GM11168 (cell line): ENCODE results near the gene ESRRB.

Experiments used
- in situ Hi-C: fragments of 300-500 bp; cut with MboI; formaldehyde crosslinking; loops from one replicate; pipeline ENCODE4 v1.12.0; 2022; ENCODE audit warnings: low sequenced_read_pairs; ENCODE audit not compliant: unreplicated experiment

Gene ESRRB

DNA sequence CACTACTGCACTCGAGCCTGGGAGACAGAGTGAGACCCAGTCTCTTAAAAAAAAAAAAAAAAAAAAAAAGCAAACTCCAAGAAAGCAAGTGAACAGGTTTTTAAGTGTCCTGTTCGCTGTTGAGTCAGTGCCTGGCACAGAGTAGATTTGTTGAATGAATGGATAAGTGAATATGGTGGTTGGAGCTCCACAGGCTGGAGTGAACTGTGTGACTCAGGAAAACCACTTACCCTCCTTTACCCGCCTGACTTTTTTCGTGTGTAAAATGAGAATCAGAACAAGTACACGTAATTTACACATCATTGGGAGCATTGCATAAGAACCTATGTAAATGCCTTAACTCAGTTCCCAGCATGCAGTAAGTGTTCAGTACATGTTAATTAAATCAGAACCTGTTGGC lies 24.0 kb upstream of the ESRRB start:
- in situ Hi-C loops = no loop called here

DNA sequence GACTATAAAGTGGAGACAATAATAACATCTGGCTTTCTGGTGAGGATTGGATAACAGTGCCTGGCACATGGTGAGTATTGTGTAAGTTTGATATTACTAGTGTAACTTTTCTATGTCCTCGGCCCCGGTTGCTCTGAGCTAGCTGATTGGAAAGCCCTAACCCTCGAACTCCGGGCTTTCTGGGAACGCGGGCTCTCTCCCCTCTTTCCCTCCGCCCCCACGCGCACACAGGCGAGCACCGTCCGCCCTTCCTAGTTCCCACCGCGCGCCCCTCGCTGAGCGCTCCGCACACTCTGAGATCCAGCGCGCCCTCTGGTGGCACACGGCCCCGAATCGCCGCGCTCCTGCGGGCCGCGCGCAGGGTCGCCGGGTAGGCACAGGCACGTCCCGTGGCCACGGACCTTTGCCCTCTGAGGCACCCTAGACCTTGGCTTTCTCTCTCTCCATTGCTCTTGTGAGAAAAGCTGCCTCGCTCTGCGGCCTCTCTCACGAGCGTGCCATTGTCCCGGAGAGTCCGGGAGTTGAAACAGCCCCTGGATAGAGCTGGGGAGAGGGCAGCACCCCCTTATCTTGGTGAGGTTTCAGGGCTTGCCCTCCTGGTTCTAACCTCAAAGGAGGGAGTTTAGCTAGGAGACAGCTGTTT lies 23.2 kb upstream of the ESRRB start:
- in situ Hi-C loops = no loop called here

DNA sequence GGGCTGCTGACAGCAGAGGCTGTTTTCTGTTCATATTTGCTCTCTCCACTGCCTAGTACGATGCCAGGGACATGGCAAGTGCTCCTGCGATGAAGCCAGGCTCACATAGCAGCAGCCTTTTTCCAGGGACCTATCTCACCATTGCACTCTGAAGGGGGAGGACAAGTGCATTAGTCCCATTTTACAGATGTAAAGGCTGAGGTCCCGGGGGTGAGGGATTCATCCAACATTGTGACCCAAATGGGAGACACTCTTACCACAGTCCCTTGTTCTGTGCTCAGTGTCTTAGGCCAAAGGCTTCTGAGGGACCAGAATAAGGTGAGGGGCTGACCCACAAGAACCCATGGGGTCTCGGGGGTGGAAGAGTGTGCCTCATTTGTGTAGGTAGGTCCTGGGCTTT lies 21.6 kb upstream of the ESRRB start:
- in situ Hi-C loops = no loop called here

DNA sequence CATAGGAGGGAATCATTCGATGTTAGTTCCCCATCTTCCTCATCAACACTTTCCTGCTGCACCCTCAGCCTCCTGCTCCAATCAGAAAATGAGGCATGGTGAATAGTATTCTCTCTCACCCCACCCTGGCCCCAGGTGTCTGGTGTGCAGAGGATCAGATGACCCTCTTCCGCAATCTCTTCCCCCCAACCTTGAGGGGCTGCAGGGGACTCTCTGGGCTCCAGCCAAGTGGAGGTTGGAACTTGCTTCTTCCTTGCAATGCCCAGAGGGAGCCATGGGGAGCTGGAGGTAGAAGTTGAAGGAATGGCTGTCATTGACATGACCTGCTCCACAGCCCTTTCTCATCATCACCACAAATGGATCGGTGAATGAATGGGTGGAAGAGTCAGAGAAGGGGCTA lies 20.2 kb upstream of the ESRRB start:
- in situ Hi-C loops = loop anchor here (5.0 kb wide), 1 partner anchor 303 kb away; no protein-coding TSS in a partner anchor

DNA sequence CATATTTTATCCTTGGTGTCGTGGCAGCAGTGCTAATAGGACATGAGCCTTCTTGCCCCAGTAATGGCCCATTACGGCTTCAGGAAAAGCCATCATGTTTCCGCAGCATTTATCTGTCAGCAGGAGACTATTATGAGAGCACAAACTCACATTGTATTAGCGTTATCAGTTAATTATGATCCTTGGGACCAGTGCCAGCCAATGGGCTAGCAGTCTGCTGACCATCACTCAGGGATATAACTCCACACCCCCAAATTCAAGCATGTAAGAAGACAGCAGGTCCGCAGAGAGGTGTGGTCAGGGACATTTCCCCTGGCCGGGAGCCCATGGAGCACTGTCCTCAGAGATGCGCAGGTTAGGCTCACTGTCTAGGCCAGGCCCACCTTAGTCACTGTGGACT lies 4.9 kb upstream of the ESRRB start:
- in situ Hi-C loops = no loop called here

DNA sequence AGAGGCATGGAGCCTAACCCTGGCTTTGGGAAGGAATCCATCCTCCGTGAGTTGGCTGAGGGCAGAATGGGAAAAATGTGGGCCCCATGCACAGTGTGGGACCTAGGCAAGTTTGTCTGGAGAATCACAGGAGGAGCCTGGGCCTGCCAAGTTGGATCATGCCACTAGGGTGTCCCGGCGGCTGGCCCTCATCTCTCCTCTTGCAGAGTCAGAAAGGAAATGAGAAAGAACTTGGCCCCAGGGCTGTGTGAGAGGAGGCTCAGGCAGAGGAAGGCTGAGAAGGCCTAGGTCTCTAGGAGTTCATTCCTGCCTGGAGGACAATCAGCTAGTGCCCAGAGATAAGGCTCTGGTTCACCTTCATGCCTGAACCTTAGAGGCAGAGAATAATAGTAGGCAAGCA lies 2.5 kb upstream of the ESRRB start:
- in situ Hi-C loops = no loop called here

DNA sequence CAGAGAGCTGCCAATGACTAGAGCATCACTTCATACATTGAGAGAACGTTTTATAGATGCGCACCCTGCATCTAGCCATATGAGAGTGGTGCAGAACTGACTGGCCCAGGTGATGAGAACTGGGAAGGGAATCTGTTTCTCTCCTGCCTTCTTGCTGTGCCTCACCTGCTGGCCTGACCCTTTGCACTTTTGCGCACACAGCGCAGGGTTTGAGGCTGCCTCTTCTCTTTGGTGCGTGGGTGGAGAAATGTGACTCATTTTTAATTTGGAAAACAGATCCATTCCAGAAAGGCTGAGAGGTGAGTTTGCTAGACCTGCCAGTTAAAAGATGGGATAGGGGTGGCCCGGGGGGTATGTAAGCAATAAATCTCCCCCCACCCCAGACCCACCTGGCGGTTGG lies 453 bp upstream of the ESRRB start:
- in situ Hi-C loops = no loop called here

DNA sequence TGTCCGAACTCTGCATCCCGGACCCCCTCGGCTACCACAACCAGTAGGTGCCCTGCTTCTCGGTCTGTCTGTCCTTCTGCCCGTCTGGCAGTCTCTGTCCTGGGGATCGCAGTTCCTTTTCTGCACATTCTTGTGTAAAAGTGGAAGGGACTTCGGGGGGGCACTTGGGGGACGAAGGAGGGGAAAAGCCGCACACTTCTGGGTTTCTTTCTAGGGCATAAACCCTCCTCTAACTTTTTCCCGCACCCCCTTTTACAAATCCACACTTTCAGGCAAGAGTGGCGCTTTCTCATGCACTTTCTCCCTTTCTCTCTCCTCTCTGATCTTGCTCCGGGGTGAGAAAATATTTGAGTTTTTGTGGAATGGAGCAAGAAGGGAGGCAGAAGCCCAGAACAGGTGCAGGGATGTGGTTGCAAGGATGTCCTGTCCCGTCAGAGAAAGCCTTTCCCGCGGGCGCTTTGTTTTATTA lies 506 bp downstream of the ESRRB start:
- in situ Hi-C loops = no loop called here

DNA sequence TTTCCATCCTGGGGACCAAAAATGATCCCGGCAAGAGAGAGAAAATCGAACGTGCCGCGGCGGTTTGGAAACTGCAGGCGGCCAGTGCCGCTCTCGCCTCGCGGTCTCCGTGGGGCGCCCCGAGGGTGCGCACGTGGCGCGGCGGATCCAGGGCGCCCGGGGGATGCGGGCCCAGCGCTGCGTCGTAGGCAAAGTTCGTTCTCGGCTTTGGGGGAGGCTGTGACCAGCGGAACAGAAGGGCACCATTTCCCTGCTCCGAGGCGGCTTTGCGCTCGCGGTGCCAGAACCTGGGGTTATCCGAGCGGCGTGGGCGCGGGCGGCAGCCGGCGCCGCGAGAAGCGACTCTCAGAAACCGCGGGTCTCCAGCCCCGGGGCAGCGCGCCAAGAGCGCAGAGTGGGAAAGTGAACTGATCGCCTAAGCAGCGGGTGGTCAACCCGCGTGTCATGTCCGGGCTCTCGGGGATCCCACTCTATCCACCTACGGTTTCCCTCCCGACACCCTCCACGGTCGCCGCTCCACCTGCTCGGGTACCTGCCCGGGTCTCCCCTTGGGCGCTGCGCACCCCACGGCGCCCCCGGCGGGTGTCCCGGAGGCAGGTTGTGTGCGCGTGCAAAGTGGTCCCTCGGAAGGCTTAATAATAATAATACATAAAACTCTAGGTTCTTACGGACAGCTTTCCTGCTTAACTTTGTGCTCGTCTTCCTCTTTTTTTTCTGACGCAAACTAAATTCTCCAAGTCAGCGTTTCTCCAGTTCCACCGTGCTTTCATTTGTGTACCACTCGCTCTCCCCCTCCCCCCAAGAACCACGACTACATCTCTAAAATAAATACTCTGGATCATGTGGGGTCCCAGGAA lies 1.2 kb downstream of the ESRRB start:
- in situ Hi-C loops = no loop called here

DNA sequence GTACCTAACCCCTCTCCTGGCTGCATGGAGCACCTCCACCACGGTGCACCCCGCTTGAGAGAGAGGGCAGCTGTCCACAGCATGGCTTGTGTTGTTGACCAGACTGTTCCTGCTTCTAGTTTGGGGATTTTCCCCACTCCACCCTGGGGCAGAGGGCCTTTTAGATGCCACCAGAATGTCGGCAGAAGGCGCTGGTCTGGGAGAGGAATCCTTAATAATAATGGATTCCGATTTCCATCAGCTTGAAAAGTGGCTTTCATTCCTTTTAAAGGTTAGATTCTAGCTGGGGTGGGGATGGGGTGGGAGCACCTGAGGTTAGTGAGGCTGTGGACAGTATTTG lies 1.8 kb downstream of the ESRRB start:
- in situ Hi-C loops = no loop called here

DNA sequence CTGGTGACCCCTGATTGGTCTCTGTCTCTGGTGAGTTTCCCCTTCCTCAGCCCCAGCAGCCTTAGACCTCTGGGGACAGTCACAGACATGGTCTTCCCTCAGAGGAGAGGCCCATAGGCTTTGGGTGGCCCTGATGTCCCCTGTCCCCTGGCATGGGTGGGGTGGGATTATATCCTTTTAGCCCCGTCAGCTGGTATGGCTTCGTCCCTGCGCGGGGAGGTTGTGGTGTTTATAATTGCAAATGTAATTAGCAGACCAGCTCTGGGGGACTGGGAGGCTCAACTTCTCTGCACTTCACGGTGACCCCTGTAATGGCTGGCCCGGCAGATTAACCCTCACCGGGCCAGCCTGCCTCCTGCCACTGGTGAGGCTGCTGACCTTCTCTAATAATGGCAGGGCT lies 5.1 kb downstream of the ESRRB start:
- in situ Hi-C loops = loop anchor here (10.0 kb wide), 1 partner anchor 326 kb away; no protein-coding TSS in a partner anchor

DNA sequence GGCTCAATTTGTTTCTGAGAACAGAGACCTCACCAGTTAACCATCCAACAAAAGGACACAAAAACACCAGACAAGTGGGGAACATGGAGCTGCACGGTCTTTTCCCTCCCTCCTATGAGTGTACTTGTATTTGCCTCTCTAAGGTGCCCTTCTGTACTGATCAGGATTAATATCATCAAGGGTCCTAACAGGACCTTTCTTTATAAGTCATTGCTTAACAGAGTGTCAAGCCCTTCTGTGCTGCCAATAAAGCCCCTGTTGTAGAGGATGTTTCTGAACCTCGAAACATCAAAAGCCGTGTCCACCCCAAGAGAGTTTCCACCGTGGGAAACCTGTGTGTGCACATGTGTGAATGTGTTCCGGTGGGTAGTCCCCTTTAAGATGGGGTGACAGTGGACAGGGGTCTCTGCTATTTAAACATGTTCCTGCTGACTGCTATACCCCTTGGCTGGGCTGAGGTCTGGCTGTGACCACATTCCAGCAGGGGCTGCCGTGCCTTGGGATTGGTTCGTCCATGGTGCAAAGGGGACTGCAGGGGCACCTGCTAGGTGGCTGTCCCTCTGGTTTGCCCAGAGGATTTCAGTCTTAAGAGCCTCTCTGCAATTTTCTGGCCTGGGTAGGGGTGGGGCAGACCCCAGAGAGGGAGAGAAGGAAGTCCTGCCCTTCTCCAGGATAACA lies 6.0 kb downstream of the ESRRB start:
- in situ Hi-C loops = loop anchor here (10.0 kb wide), 1 partner anchor 327 kb away; no protein-coding TSS in a partner anchor

DNA sequence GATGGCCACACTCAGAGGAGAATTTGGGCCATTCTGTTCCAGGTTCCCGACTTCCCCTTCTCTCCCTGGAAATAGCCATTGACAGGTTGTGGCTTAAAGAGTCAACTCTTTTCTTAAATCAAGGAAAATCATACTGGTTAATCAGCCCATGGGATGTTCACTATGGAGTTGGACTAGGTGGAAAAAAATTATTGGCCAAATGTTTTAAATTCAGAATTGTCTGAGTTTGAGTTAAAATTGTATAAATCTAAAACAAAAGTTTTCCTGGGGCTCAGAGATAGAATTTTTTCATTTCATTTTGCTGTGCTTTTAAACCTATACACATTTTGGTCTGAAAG lies 6.5 kb downstream of the ESRRB start:
- in situ Hi-C loops = loop anchor here (10.0 kb wide), 1 partner anchor 328 kb away; no protein-coding TSS in a partner anchor

DNA sequence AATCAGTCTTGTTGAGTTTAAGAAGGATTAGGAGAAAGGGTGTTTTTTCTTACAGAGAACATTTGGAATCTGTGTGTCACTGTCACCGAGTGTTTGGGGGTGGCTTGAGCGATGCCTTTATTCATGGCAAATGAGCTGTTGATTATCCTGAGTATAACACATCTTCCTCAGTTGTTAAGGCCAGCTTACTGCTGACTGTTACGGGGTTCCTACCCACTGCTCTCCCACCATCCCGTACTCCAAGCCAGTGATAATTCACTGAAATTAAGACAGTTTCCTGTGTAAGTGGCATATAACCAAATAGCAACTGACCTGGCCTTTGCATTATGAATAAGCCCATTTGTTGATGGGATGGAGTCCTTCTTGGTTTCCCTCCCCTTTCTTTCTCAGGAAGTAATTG lies 9.5 kb downstream of the ESRRB start:
- in situ Hi-C loops = loop anchor here (10.0 kb wide), 1 partner anchor 331 kb away; no protein-coding TSS in a partner anchor

DNA sequence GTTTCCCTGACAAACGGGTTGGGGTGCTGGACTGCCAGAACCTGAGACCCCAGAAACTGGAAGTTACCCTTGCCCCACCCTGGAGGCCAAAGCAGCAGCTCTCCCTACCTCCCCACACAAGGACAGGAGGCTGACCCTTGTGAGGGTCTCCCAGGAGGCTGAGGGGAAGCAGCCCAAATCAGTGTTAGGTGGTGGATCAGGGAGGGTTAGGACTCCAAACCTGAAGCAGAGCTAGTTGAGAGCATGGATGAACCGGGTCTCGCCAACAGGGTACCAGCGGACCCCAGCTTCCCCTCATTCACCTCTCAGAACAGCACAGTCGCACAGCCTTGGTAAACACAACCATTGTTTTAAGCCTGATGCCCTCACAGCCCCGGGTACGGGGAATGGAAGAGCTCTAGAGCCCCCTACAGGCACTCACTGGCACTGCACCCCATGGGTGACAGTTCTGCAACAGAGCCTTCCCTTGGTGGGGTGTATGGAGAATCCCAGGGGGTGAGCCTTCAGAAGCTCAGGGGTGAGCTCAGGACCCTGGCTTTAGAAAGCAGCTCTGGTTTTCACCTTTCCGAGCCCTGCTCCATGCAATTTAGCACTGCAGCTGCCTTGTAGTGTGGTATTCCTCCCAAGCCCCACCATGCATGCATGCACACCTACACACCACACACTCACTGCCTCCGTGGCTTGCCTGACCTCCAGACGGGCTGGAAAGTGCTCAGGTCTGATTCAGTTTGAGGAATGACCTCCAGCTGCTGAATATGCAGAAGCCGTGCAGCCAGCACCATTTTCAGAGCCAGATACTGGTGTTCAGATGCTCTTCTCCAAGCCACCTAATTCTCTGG lies 11.2 kb downstream of the ESRRB start:
- in situ Hi-C loops = loop anchor here (10.0 kb wide), 1 partner anchor 332 kb away; no protein-coding TSS in a partner anchor

DNA sequence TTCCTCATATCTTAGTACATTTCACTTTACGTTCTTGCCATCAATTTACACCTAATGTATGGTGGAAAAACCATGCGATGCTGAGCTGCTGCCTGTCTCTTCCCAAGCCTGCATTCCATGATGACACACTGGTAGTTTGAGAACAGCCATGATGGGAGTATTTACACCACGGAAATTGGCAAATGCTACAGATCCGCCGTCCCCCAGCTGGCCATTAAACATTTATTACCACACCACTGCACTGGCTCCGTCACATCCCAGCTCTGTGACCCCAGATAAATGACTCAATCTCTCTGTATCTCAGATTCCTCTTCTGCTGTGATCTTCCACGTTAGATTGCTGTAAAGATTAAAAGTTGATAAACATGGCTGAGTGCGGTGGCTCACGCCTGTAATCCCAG lies 13.9 kb downstream of the ESRRB start:
- in situ Hi-C loops = loop anchor here (10.0 kb wide), 1 partner anchor 335 kb away; no protein-coding TSS in a partner anchor

DNA sequence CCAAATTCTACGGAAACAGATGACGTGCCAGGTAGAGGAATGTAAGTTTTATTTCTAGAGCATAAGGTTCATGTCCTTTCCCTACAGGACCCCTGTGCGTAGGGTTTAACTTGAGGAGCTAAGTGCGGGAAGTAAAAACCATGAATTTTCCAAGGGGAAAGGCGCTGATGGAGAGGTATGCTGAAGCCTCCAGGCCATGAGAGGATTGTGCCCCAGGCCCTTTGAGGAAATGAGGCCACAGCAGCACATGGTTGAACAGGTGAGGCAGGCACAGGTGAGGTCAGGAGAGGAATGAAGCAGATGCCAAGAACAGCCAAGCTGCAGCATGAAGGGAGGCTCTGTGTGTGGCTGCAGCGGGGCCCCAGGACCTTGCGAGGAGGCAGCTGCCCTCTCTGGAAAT lies 14.7 kb downstream of the ESRRB start:
- in situ Hi-C loops = no loop called here

DNA sequence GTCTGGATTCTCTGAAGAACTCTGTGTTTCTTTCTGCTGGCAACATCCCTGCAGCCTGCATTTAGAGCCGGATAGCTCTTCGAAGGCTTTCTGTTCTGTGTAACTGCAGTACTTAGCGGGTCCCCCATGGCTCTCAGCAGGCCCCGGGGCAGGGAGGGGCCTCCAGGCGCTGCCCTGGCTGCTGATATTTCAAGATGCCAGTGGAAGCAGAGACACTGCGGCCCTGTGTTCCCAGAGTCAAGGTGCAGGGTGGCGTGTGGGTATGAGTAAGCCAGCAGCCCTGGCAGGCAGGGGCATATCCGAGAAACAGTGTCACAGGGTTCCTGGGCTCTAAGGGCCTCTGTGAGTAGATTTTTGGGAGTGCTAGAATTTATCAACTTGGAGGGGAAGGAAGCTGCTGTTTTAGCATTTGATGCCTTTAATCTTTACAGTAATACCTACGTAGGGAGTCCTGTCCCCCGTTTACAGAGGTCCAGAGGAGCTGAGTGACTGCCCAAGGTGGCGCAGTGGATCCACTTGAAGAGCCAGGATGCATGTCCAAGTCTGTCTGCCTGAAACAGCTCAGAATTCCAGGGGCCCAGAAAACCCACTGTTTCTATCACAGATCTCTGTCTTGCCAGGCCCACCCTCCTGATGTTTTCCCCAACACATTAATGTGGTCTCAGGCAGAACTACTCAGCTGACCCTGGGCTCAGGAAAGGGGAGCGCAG lies 16.2 kb downstream of the ESRRB start:
- in situ Hi-C loops = no loop called here

DNA sequence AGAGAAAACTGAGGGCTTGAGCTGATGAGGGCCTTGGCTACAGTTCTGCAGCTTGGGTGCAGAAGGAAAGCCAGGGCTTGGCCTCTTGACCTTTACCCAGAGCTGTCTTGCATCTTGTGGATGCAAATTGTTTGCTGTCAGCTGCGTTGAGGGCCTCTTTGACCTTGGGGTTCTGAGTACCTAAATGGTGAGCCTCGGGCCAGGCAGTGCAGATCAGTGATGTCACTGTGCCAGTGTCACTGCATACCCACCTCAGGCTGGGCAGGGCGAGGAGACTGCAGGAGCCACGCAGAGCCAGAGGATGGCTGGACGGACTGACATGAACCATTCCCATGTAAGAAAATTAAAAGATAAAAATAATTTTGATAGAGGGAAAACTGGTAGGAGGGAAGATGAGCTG lies 18.6 kb downstream of the ESRRB start:
- in situ Hi-C loops = no loop called here

DNA sequence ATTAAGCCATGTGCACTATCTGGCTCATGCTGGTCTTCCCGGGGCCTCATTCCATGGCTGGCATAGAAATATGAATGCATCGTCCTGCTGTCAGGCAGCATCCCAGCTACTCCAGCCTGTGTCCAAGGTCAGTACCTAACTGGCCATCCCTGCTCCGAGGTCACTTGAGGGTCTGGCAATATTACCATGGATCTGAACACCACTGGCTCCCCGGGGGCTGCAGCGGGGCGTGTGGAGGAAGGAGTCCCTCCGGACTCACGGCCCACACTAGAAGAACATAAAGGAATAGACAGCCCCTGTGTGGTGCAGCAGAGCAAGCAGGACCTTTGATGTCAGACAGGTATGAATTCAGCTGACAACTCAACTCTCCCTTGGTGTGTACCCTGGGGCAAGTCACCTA lies 19.2 kb downstream of the ESRRB start:
- in situ Hi-C loops = no loop called here
